ENCODE data around the gene CBR4. TPM values are rescaled to one million over a fixed set of nuclear protein-coding genes. Genes with fewer than 3 reads are reported as not detected.

CBR4 gene
- total RNA-seq, 1 experiment from 2014 or later: 33.6 TPM

DNA sequence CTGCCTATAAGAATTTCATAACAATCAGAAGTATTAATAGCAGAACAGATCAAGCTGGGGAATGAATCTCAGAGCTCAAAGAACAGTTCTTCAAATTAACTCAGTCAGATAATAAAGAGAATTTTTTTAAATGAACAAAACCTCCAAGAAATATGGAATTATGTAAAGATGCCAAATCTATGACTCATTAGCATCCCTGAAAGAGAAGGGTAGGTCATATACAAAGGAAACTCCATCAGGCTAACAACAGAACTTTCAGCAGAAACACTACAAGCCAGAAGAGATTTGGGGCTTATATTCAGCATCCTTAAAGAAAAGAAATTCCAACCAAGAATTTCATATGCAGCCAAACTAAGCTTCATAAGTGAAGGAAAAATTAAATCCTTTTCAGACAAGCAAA, 28.6 kb downstream of the CBR4 start:
- H3K9ac ChIP-seq (ENCODE audit: extremely low read depth, insufficient read length, low read length): no peak overlapping the region
- H2BK120ac ChIP-seq (ENCODE audit: low read depth, low read length, poor library complexity, severe bottlenecking): no peak overlapping the region
- H3K4me2 ChIP-seq (ENCODE audit: insufficient read depth, insufficient read length, low read length): no peak overlapping the region
- H3K23ac ChIP-seq (ENCODE audit: insufficient read length, low read depth, low read length): no peak overlapping the region
- no peaks in the 10 kb centered on the region for H3K4me1 ChIP-seq (ENCODE audit: insufficient read depth, low read length)
- TF ChIP-seq CTCF (conservative IDR thresholded peaks at IDR 0.05): no peak
- H3K27me3 Mint-ChIP-seq (ENCODE audit: low read depth): no peaks in the 10 kb centered on the region
- no peak overlapping the region for H3K18ac ChIP-seq (ENCODE audit: insufficient read length, low read depth, low read length)
- no peak overlapping the region for H2AK5ac ChIP-seq (ENCODE audit: insufficient read length, low read length)
- peaks cover 16 to 17% of the 10 kb centered on the region in 2 experiments for H3K9me3 Mint-ChIP-seq
- H3K36me3 Mint-ChIP-seq (ENCODE audit: insufficient read depth in 1 of 3, low read depth in 3 of 3): peaks cover 49 to 57% (median 52%) of the 10 kb centered on the region in 3 experiments
- no peak overlapping the region for H2BK20ac ChIP-seq (ENCODE audit: low read depth, low read length, poor library complexity, severe bottlenecking)
- no peak overlapping the region for H3K27ac ChIP-seq (ENCODE audit: insufficient read length, low read depth, low read length)
- no peak overlapping the region for H3T11ph ChIP-seq (ENCODE audit: low read length)
- H4K8ac ChIP-seq (replicated peaks; ENCODE audit: insufficient read length, low read depth, low read length): no peak overlapping the region
- no peak overlapping the region for H2BK5ac ChIP-seq (ENCODE audit: insufficient read length, low read length)
- H3K27me3 ChIP-seq (ENCODE audit: insufficient read depth, low read length): no peaks in the 10 kb centered on the region
- H2BK15ac ChIP-seq (ENCODE audit: low read depth, low read length): no peak overlapping the region
- no peaks in the 10 kb centered on the region for H3K9me3 ChIP-seq (ENCODE audit: control insufficient read depth, low read depth, low read length)
- H4K91ac ChIP-seq (ENCODE audit: insufficient read length, low read depth, low read length): no peak overlapping the region
- H3K4ac ChIP-seq (ENCODE audit: low read depth, low read length): no peak overlapping the region
- H2BK12ac ChIP-seq (ENCODE audit: insufficient read length, low read depth, low read length): no peak overlapping the region
- peaks cover 2 to 6% of the 10 kb centered on the region in 2 experiments; a peak in 2 of 4 replicates for H3K4me1 Mint-ChIP-seq
- no peaks in the 10 kb centered on the region for H3K79me2 ChIP-seq (ENCODE audit: insufficient read depth, low read length)
- DNase-seq: no peak
- no peak overlapping the region for H3K56ac ChIP-seq (ENCODE audit: insufficient read length, low read depth, low read length)
- no peak overlapping the region for H3K4me3 Mint-ChIP-seq
- H4K5ac ChIP-seq (ENCODE audit: insufficient read length, low read depth, low read length): no peak overlapping the region
- H3K79me1 ChIP-seq (ENCODE audit: insufficient read depth, low read depth, low read length, poor library complexity, severe bottlenecking): no peaks in the 10 kb centered on the region
- no peak overlapping the region for H3K14ac ChIP-seq (ENCODE audit: insufficient read depth, low read length)
- no peaks in the 10 kb centered on the region for H4K20me1 ChIP-seq (ENCODE audit: control insufficient read depth, insufficient read depth, insufficient read length)
- no peaks in the 10 kb centered on the region for H3K23me2 ChIP-seq (ENCODE audit: insufficient read length, low read depth, low read length, poor library complexity, severe bottlenecking)
- H2AFZ ChIP-seq (ENCODE audit: low read length): no peak overlapping the region
- no peak overlapping the region for H3K27ac Mint-ChIP-seq
